GM19023 (cell line): Measurements from ENCODE around the gene PGLYRP3.

Experiments used
- ATAC-seq: cut with Tn5 transposase; IDR thresholded peaks from one replicate; pipeline ENCODE4 v1.9.1; 2021; ENCODE audit warnings: mild to moderate bottlenecking, moderate library complexity; ENCODE audit not compliant: unreplicated experiment

Gene PGLYRP3

GRCh38 chr1:153261281-153262069, 51.3 kb downstream of the PGLYRP3 start:
- no peak for ATAC-seq

DNA sequence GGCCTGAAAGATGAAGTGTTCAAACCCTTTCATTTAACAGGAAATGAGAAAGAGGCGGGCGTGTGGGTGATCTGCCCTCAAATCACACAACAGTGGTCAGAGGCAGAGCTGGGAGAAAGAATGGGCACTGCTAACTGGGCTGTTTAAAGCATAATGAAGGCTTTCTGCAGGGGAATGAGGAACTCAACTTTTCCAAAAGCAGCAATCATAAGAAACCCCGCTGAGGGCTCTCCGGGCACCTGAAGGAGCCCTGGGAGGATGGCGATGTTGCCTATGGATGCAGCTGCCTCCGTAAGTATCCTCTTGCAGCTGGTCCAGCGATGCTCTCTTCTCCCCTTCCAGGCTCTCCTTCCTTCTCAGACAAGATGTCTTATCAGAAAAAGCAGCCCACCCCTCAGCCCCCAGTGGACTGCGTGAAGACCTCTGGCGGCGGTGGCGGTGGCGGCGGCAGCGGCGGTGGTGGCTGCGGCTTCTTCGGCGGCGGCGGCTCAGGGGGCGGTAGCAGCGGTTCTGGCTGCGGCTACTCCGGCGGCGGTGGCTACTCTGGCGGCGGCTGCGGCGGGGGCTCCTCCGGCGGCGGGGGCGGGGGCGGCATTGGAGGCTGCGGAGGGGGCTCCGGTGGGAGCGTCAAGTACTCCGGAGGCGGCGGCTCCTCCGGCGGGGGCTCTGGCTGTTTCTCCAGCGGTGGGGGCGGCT, 52.0 kb downstream of the PGLYRP3 start:
- no peak for ATAC-seq

GRCh38 chr1:153259387-153259786, 53.4 kb downstream of the PGLYRP3 start, which contains the start of gene LORICRIN:
Gene LORICRIN (plus strand): TSS chr1:153259687. CDS start chr1:153260950, 1,263 bp downstream.
- ATAC-seq, result no peak

DNA sequence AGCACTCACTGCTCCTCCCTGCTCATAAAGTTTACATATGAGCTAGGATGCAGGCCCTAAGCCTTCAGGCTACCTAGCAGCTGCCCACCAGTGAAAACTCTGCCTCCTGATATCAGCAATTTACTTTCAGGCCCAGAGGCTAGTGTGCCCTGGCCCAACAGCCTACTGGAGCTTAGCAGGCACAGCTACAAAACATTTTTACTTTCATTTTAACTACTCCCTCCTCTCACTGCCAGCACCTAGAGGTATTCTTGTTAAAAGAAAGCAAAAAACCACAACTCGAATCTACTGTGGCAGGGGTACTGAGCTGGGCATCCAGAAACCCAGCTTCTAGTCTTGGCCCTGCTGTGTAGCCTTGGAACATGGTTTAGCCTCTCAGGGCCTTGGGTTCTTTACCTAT, 59.1 kb downstream of the PGLYRP3 start:
- peak; percentile 69 for ATAC-seq

GRCh38 chr1:153253076-153253475, 59.7 kb downstream of the PGLYRP3 start:
- ATAC-seq, result no peak

DNA sequence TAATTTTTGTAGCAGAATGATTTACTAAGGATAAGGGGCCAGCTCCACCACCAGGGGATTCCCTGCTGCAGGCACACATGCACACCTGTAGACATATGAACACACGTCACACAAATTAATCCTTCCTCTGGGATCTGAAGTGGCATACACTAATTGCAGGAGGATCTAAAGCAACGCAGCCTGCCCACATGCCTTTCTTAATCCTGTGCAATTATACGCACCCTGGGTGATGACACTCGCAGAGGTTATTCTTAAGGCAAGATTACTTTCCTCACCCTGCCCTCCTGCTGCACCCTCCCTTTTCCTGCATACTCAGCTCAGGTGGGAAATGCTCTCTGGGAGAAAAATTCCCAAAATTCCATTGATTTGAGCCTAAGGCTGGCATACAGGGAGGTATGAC, 60.8 kb downstream of the PGLYRP3 start:
- ATAC-seq, result no peak

DNA sequence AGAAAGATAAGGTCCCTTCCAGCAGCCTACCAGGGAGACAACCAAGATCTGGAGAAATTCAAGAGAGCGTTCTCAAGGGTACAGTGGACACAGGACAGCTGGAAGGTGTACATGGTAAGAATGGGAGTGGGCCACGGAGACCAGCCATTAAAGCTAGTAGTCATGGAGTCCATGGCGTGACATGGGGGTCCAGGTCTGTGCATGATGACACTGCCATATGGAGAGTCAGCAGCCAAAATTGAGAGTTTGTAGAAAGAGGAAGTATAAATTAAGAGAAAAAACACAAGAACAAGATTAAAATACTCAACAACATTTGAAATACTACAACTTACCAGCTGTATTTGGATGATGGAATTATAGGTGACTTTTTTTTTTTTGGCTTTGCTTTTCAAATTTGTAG, 61.2 kb downstream of the PGLYRP3 start:
- no peak for ATAC-seq

DNA sequence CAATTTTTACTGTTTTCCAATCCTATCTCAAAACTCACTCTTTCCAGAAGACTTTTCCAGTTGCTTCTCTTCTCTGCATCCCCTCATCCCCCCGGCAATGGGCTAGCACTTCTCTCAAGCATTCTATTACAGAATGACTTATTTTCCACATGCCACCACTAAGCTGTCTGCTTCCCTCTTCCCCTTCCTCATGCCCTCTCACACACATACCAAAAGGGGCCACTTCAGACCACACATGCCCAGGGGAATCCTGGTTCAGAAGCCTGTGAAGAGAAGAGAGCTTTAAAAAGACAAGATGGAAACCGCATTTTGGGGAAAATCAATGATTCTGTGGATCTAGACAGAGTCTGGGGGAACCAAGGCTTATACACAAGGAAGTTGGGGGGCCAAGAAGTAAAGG, 61.7 kb downstream of the PGLYRP3 start:
- ATAC-seq, result no peak

- no peak for ATAC-seq
Observed at GRCh38 chr1:153250166-153250565, 62.6 kb downstream of the PGLYRP3 start.

- ATAC-seq, result no peak
Observed at GRCh38 chr1:153248176-153248879, 64.4 kb downstream of the PGLYRP3 start.
